Thyroid gland (tissue), 4 donors: ENCODE data around the gene CDH4.

Experiments used
- POLR2A ChIP-seq, 2 donors: fragments of 450-650 bp; IDR thresholded peaks; one replicate each; pipeline ENCODE4 v1.6.1; 2017; ENCODE audit warnings: antibody characterized with exemption in 2 of 2, mild to moderate bottlenecking in 2 of 2, moderate library complexity in 1 of 2
- TF ChIP-seq, protein P1 (sequence below), 6 experiments: fragments of 200-600 bp in 3 of 6; fragments of 450-650 bp in 3 of 6; sonication (generic) in 3 of 6; IDR thresholded peaks; one replicate each; pipeline ENCODE4 v1.5.1; 2016 to 2019; ENCODE audit warnings: antibody characterized with exemption in 6 of 6, mild to moderate bottlenecking in 2 of 6, inconsistent platforms in 1 of 6, moderate library complexity in 1 of 6

DNA sequence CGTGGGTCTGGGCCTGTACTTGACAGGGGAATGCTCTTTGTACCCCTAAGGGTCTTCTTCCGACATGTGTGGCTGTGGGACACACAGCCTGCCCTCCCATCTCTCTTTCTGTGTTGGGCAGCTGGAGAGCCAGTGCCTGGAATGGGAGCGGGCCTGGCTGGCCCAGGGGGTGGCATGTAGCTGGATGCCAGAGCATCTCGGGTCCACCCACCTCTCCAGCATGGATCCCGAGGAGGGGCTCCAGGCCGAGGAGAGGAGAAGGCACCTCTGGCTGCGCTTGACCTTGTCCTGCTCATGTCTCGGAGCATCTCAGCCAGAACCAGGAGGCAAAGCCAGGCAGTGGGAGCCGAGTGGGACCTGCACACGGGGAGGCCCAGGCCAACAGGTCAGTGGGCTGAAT lies 16.0 kb downstream of the CDH4 start:
- TF ChIP-seq, protein P1, sequence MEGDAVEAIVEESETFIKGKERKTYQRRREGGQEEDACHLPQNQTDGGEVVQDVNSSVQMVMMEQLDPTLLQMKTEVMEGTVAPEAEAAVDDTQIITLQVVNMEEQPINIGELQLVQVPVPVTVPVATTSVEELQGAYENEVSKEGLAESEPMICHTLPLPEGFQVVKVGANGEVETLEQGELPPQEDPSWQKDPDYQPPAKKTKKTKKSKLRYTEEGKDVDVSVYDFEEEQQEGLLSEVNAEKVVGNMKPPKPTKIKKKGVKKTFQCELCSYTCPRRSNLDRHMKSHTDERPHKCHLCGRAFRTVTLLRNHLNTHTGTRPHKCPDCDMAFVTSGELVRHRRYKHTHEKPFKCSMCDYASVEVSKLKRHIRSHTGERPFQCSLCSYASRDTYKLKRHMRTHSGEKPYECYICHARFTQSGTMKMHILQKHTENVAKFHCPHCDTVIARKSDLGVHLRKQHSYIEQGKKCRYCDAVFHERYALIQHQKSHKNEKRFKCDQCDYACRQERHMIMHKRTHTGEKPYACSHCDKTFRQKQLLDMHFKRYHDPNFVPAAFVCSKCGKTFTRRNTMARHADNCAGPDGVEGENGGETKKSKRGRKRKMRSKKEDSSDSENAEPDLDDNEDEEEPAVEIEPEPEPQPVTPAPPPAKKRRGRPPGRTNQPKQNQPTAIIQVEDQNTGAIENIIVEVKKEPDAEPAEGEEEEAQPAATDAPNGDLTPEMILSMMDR (IDR thresholded peaks at IDR 0.05), result no peak
- no peak for TF ChIP-seq POLR2A (IDR thresholded peaks at IDR 0.05)
